HG03460 (cell line): ENCODE data around the gene RBM20.
"Not testable (repeated sequence)": the region's sequence is repeated elsewhere in the genome, so short reads cannot be mapped to it uniquely, and the experiment has no call there.

Experiments used
- ATAC-seq: cut with Tn5 transposase; IDR thresholded peaks from one replicate; pipeline ENCODE4 v1.9.1; 2021; ENCODE audit not compliant: unreplicated experiment

RBM20 gene

DNA sequence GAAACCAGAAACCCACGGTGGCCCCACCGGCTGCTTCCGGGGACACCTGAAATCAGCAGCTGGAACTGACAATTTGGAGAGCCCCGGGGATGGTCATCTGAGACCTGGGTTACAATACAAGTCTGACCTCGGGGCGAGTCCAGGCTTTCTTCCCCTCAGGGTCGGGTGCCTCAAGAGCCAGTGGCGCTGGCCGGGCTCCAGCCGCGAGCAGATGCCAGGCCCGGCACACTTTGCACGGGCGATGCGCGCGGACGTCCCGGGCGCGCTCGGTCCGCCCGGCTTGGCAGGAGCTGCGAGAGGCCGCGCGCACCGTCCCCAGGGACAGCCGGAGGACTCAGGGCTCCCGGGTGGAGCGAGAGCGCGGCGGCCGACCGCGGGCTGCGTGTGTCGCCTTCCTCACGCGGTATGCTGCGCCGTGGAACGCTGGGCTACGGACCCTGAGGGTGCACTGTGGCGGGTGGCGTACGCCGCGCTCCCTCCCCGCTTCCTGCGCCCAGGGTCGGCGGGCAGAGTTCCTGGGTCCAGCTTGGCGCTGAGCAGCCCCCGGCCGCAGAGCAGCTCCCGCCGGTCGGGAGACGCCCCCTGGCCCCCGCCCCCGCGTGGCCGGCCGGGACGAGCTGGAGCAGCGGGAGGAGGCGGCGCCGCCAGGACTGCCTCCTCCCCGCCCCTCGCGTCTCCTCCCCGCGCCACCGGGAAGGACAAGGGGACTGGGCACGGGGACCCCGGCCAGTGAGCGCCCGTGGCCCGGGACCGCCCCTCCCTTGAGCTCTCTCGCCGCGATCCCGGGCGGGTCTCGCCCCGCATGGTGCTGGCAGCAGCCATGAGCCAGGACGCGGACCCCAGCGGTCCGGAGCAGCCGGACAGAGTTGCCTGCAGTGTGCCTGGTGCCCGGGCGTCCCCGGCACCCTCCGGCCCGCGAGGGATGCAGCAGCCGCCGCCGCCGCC lies at the start of gene RBM20:
TSS of gene RBM20 (plus strand) at position 684 of the 945 bp plus-strand sequence. CDS start at position 803, 119 bp downstream.
- no peak for ATAC-seq

DNA sequence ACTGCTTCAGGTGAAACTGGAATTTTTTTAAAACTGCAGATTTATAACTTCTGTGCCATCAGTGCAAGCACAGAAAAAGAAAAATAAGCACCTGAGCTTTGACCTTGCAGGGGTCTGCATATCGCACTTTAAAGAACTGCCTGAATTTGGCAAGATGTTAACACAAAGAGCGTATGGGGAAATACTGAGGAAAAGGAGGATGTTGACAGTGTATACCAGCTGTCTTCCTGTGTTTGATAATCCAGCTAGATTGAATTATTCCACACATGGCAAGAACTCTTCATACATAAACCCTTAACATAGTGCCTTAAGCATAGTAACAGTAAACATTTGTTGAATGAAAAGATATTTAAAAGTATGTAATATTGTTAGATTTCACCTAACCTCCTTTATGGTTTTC lies 46.7 kb upstream of the RBM20 start:
- ATAC-seq, result no peak

DNA sequence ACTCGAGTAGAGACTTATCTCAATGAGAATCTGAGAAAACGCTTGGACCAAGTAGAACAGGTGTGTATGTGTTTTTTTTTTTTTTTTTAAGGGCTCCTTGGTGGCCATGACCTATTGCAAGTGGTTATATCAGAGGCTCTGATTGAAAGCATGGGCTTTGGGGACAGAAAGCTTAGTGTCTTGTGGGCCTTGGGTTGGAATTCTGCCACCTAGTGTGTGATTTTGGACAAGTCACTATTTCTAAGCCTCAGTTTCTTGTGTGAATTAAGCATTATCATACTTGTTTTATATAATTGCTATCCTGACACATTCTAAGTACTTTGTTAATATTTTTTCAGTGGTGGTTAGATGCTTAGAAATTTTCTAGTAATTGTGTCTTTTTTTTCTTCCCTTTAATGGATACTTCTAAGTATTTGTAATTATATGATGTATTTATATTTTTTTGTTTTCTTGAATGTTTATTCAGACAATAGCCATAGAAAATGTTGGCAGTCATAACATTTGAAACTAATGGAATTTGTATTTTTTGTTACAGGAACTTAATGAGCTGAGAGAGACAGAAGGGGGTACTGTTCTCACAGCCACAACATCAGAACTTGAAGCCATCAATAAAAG lies 43.5 kb upstream of the RBM20 start:
- peak; percentile 67 for ATAC-seq

DNA sequence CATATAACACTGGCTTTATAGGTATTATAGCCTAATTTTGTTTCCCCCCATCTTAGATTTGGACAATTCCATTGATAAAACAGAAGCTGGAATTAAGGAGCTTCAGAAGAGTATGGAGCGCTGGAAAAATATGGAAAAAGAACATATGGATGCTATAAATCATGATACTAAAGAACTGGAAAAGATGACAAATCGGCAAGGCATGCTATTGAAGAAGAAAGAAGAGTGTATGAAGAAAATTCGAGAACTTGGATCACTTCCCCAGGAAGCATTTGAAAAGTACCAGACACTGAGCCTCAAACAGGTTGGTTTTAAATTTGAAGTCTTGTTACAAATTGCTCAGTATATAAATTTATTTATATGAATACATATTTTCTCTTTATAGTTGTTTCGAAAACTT lies 42.6 kb upstream of the RBM20 start:
- ATAC-seq, result no peak

DNA sequence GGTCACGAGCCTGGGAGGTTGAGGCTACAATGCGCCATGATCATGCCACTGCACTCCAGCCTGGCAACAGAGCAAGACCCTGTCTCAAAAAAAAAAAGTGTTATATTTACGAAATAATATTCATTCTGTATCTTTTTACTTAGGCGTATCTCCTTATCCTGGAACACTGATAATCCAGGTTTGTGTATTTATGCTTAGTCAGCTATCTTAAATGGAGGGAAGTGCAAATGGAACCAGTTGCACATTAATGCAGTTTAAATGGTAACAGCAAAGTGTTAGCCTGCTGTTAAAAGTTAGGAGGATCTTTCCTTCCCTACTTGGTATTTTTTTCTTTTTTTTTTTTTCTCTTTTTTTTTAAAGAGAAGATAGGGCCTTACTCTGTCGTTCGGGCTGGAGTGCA lies 36.0 kb upstream of the RBM20 start:
- ATAC-seq, result no peak

DNA sequence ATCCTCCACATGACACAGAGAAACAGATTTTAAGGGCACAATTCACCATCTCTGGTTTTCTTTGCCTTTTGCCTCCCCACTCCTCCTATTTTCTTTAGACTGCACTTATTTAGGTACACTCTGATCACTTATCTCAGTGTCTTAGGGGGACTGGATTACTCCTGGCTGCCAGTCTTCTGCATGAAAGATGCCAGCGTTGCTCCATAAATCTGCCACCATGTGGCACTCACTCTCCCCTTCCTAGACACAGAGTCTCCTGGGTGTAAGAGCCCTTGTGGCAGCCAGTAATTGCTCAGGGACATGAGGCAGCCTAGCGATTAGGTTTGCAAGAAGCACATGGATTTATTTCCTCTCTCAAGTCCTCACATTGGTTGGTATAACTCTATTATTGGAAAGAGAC lies 34.5 kb upstream of the RBM20 start:
- no peak for ATAC-seq

DNA sequence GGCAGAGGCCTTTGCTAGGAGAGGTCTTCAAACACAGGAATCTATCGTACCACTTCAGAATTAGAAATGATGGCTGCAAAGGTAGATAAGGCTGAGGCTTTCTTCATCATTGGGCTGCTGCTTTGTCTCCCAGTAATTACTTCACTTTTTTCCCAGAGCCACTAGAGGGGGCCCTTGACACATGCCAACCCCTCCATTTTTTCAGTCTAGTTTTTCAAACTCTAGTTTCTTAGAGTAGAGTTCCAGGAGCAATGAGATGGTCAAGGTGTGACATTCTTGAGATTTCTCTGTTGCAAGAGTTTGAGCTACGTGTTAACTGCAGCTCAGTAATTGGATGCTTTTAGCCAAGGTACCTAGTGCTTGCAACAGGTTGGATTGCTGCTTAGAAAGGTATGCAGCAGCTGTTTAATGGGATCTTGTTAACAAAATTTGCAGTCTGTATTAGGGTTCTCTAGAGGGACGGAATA lies 33.8 kb upstream of the RBM20 start:
- ATAC-seq, result no peak

DNA sequence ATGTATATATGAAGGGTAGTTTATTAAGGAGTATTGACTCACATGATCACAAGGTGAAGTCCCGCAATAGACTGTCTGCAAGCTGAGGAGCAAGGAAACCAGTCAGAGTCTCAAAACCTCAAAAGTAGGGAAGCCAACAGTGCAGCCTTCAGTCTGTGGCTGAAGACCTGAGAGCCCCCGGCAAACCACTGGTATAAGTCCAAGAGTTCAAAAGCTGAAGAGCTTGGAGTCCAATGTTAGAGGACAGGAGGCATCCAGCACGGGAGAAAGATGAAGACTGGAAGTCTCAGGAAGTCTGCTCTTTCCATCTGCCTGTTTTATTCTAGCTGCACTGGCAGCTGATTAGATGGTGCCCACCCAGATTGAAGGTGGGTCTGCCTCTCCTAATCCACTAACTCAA lies 33.4 kb upstream of the RBM20 start:
- ATAC-seq, result not testable (repeated sequence)

DNA sequence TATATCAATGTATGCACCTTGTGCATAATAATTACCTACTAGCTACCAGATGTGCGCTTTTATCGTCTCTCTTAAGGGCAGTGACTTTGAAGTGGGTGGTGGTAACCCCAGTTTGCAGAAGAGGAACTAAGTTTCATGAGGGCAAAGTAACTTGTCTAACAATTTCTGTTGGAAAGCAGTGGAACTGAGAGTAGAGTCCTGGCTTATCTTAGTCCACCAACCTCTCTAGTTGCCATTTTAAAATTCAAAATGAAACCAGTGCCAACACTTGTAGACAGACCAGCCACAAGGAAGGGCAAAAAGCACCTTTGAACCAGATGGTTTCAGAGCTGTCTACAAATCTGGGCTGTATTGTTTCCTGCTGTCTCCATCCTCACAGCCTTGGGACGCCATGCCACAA lies 32.0 kb upstream of the RBM20 start:
- peak; percentile 35 for ATAC-seq

DNA sequence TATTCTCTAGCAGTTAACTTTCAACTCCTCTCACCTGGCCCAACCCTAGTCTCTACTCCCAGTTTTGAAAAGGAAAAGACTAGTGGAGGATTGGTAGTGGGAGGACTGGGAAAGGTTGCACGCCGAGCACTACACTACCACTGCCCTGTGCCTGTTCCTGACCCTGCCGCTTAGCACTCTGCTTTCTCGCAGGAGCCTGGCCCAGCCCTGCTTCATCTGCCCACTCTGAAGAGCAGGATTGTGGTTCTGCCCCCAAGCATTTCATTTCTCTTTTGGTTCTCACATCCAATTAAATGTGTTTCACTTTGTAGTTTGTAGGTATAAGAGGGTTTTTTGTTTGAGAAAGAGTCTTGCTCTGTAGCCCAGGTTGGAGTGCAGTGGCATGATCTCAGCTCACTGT lies 31.5 kb upstream of the RBM20 start:
- ATAC-seq, result no peak

DNA sequence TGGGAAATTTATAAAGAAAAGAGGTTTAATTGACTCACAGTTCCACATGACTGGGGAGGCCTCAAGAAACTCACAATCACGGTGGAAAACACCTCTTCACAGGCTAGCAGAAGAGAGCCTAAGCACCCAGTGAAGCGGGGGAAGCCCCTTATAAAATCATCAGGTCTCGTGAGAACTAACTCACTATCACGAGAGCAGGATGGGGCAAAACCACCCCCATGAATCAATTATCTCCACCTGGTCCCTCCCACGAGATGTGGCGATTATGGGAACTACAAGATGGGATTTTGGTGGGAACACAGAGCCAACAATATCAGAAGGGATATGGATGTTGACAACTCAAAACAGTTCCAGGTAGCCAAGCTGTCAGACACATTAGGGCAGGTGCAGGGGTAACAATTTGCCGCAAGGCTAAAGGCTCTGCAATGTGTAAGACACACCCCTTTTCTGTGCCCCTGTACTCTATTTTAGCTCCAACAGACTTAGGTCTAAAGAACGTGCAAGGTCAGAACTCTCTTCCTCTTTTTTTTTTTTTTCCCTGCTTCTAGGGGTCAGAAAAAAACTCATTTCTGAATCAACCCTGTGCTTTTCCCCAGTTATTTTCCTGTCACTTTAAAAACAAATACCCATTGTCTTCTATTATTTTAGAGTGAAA lies 30.7 kb upstream of the RBM20 start:
- ATAC-seq, result no peak

DNA sequence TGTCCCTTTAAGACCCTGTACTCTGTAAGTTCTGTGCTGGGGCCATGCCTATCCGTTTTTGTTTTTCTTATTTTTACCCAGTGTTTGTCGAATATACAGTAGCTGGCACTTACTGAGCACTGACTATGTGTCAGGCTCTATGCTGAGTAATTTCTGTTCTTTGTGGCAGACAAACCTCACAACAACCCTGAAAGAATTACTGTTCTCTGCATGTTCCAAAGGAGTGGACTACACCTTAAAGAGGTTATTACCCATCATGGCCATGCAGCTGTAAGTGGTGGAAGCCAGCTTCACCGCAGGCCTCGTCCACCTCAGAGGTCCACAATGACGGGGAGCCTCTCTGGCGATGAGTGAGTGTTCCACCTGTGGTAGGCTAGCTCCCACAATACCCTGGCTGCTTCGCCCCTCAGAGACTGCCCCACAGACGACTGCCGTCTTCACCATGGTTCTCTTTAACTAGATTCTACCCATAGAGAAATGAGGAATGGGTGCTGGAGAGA lies 30.1 kb upstream of the RBM20 start:
- ATAC-seq, result no peak

DNA sequence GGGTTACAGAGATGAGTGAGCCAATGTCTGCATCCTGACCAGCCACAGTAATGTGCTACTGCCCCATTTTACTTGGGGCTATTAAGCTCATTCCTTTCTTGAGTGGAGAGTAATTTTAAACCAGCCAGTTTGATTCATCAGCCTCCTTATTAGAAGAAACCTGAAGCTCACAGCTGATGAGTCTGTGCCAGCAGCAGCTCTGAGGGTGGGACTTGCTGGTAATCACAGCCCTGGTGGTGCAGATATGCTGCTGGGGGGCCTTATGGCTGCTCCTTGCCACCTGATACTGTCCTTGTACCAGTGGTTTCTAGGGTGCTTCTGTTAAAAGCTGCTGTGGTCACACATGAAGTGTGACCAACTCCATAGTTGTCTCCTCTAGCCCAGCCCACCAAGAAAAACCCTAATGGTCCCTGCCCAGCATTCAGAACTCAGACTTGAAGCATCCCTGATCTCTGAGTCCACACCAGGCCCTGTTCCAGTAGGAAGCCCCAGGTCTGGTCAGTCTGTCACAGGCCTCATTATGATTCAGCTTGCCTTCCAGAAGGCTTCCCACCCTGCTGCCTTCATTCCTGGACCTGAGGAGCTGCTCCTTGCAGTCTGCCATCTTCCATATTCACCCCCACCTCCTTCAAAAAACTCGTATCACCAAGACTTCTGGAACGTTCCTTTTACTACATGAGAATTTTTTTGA lies 28.9 kb upstream of the RBM20 start:
- ATAC-seq, result no peak

DNA sequence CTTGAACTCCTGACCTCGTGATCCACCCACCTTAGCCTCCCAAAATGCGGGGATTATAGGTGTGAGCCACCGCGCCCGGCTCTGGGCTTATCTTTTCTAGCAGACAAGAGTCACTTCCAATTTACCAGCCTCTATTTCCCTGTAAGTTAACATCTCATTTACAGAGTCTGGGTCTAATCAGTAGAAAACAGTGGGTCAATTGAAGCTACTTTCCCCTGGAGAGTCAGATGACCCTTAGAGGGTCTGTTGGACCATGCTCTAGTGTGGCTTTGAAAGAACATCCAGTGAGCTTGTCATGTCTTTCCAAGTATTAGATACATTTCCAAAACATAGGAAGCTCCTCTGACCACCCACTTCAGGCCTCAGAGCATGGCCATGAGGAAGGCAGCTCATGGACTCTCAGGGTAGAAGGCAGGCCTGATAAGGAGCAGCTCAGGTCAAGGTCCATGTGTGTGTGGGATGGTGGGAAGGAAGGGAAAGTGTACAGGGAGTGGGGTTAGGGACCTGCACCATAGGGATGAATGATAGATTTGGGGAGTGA lies 27.6 kb upstream of the RBM20 start:
- ATAC-seq, result no peak

DNA sequence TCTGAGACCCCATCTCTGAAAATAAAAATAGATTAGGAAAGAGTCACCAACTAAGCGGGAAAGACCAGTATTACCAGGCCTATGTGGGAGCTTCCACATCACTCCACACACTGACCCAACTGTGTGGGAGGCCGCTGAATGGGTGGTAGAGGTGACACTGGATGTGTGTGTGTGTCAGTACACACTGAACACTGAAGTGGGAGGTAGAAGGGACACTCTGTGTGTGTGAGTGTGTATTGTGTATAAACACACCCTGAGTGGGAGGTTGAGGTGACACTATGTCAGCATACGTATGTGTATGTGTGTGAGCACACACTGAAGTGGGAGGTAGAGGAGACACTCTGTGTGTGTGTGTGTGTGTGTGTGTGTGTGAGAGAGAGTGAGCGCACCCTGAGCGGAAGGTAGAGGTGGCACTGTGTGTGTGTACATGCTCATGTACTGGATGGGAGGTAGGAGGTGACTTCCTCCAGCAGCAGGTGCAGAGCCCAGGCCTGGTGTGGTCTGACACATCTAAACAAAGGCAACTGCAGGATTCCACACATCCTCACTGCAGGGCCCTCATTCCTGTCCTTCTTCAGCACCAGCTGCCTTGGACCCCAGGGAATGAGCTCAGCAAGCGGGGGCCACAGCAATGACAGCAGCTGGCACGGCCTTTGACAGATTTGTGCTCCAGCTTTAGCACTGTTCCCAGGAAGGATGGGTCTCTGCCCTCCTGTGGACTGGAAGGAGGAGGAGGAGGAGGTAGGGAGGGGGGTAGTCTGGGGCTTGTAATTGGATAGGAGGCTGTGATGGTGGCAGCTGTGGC lies 26.5 kb upstream of the RBM20 start:
- no peak for ATAC-seq

DNA sequence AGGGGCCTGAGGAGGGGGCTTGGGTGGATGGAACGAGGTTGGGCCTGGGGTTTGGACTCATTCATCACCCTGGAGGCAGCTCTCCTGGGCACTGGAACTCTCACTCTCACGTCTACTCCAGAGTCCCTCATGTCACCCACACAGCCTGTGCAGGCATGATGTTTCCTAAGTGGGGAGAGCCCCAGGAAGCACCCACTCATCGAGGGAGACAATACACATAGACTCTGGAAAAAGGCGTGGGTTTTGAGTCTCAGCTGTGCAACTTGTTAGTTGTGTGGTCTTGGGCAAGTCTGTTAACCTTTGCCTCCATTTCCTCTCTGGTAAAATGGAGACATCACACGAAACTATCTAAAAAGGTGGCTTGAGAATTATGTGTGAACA lies 25.9 kb upstream of the RBM20 start:
- ATAC-seq, result no peak

DNA sequence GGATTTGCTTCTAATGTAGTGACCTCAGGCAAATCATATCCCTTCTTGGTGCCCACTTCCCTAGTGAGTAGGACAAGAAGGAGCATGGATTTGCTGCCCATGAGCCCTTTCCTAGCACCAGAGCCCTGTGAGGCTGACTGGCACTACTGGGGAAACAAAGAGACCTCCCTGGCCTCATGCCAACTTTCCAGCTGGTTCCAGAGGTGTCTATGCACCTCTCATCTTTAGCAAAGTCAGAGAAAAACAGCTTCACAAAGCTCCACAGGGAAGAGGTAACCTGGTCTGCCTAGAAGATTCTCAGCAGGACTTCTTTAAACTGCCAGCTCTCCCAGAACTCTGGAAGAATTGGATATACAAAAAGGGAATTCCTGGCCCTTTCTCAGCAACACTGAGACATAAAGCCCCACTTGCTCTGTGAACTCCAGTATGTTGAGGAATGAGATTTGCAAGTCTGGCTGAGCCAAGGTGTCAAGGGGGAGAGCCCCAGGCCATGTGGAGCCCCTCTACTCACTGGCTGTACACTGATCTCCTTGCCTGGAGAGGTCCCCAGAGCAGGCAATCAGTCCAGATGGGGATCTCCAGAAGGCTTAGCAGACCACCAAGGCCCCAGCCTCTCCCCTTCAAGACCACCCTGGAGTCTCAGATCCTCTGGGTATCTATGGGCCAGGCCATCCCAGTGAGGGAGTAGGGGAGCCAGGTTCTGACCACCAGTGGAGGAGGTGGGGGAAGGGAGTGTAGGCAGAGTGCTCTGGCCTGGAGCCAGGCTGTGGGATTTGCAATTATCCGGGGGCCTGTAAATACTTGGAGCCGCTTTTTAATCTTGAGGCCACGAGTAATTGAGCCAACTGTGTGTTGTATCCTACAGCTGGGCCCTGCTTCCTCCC lies 24.4 kb upstream of the RBM20 start:
- no peak for ATAC-seq

DNA sequence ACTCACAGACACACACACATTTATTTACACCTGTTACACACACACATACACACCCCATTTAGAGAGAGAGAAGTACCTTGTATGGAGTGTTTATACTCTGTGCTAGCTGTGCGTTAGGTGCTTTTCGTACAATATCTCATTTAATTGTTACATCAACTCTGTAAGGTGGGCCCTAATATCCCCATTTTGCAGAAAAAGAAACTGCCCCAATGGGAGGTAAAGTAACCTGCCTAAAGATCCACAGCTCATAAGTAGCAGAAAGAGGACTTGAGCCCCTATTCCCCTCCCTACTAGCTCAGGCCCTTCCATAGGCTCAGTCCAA lies 23.8 kb upstream of the RBM20 start:
- no peak for ATAC-seq

DNA sequence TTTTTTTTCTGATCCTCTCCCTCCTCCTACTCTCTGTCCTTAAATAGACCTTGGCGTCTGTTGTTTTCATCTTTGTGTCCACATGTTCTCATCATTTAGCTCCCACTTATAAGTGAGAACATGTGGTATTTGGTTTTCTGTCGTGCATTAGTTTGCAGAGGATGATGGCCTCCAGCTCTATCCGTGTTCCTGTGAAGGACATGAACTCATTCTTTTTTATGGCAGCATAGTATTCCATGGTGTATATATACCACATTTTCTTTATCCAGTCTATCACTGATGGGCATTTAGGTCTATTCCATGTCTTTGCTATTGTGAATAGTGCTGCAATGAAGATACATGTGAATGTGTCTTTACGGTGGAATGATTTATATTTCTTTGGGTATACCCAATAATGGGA lies 20.8 kb upstream of the RBM20 start:
- ATAC-seq, result not testable (repeated sequence)
